GM23248 (cell line): ENCODE results near the gene RPN1. TPM values are rescaled to one million over a fixed set of nuclear protein-coding genes. Genes with fewer than 3 reads are reported as not detected.

ENCODE experiments used
- DNase-seq: peaks from one replicate; pipeline ENCODE4 v3.0.0-alpha.2; 2015
- H2AFZ ChIP-seq: fragments of 200-600 bp; sonication (generic); 2 replicates; pipeline ENCODE4 v1.6.1; 2016; ENCODE audit warnings: antibody characterized with exemption
- H3F3A ChIP-seq: fragments of 200-600 bp; sonication (generic); 2 replicates; pipeline ENCODE4 v1.6.1; 2016; ENCODE audit warnings: mild to moderate bottlenecking, antibody characterized with exemption, mixed run types; ENCODE audit not compliant: insufficient read depth
- H3K27ac ChIP-seq: fragments of 200-600 bp; sonication (generic); 2 replicates; pipeline ENCODE4 v1.5.1; 2016; ENCODE audit warnings: mild to moderate bottlenecking
- H3K27me3 ChIP-seq: fragments of 200-600 bp; sonication (generic); replicated peaks from 2 replicates; pipeline ENCODE4 v1.6.1; 2016; ENCODE audit warnings: mild to moderate bottlenecking; ENCODE audit not compliant: insufficient read depth
- H3K36me3 ChIP-seq: fragments of 200-600 bp; sonication (generic); 2 replicates; pipeline ENCODE4 v1.6.1; 2016; ENCODE audit warnings: low read depth, mild to moderate bottlenecking
- H3K4me1 ChIP-seq: fragments of 200-600 bp; sonication (generic); 2 replicates; pipeline ENCODE4 v1.6.1; 2016; ENCODE audit warnings: mild to moderate bottlenecking; ENCODE audit not compliant: insufficient read depth
- H3K4me2 ChIP-seq: fragments of 200-600 bp; sonication (generic); one replicate; pipeline ENCODE4 v1.6.1; 2016; ENCODE audit warnings: mild to moderate bottlenecking; ENCODE audit not compliant: unreplicated experiment
- H3K4me3 ChIP-seq: fragments of 200-600 bp; sonication (generic); 2 replicates; pipeline ENCODE4 v1.5.1; 2016; ENCODE audit warnings: mild to moderate bottlenecking
- H3K79me2 ChIP-seq: fragments of 200-600 bp; sonication (generic); 2 replicates; pipeline ENCODE4 v1.6.1; 2016; ENCODE audit warnings: mild to moderate bottlenecking; ENCODE audit not compliant: insufficient read depth
- H3K9ac ChIP-seq: fragments of 200-600 bp; sonication (generic); 2 replicates; pipeline ENCODE4 v1.6.1; 2016; ENCODE audit warnings: mild to moderate bottlenecking
- H3K9me2 ChIP-seq: fragments of 200-600 bp; sonication (generic); 2 replicates; pipeline ENCODE4 v1.6.1; 2016; ENCODE audit warnings: mixed run types, mild to moderate bottlenecking, moderate library complexity; ENCODE audit not compliant: insufficient read depth
- H3K9me3 ChIP-seq: fragments of 200-600 bp; sonication (generic); one replicate; pipeline ENCODE4 v1.6.1; 2017; ENCODE audit warnings: low read depth
- H4K20me1 ChIP-seq: fragments of 200-600 bp; sonication (generic); 2 replicates; pipeline ENCODE4 v1.6.0; 2016; ENCODE audit not compliant: insufficient read depth
- EZH2 ChIP-seq: fragments of 200-600 bp; sonication (generic); IDR thresholded peaks from 2 replicates; pipeline ENCODE4 v1.6.1; 2018; ENCODE audit warnings: antibody characterized with exemption, mild to moderate bottlenecking; ENCODE audit not compliant: insufficient read depth, poor library complexity, severe bottlenecking
- EZH2phosphoT487 ChIP-seq: fragments of 200-600 bp; sonication (generic); IDR thresholded peaks from 2 replicates; pipeline ENCODE4 v1.6.1; 2018; ENCODE audit warnings: antibody characterized with exemption, moderate library complexity, mild to moderate bottlenecking, low read depth; ENCODE audit not compliant: insufficient read depth
- WGBS, 2 experiments: methylation state at CpG; one replicate each; pipeline ENCODE4 v1.1.6; 2015 to 2017; ENCODE audit warnings: low lambda C conversion rate in 2 of 2, low coverage in 1 of 2; ENCODE audit errors: missing lambda C conversion rate in 2 of 2; 5-methylcytosine and 5-hydroxymethylcytosine counted together
- in situ Hi-C: fragments of 300-500 bp; cut with MboI; formaldehyde crosslinking; loops from 2 replicates; pipeline ENCODE4 v1.15.0; 2020
- polyA plus RNA-seq: library from polyadenylated mRNA; unstranded; fragments of >200 nt; fragmentation: Nextera tagmentation; extraction: Ambion mirVana; gene quantifications from 2 replicates; pipeline ENCODE4 v1.2.1, GENCODE V29; 2016
- total RNA-seq: library from RNA; depleted of rRNA; stranded (reverse); fragments of >200 nt; shearing (Covaris generic); gene quantifications from 2 replicates; pipeline ENCODE4 v1.2.3, GENCODE V29; 2014

Gene RPN1
- total and polyA plus RNA-seq, 2 experiments from 2014 or later, result 330 to 393 TPM

GRCh38 chr3:128689060-128689459 is 38.4 kb upstream of the RPN1 start:
- H3K27ac ChIP-seq, result no peak overlapping the region
- no peak overlapping the region for H3K9ac ChIP-seq
- no peaks in the 10 kb centered on the region for H3K36me3 ChIP-seq
- no peaks in the 10 kb centered on the region for H3K9me2 ChIP-seq
- H4K20me1 ChIP-seq, result no peaks in the 10 kb centered on the region
- no peak for DNase-seq
- no peaks in the 10 kb centered on the region for H3F3A ChIP-seq
- no peak overlapping the region for H3K4me2 ChIP-seq
- H3K4me3 ChIP-seq, result no peak overlapping the region
- no peaks in the 10 kb centered on the region for H3K9me3 ChIP-seq
- no peak overlapping the region for H2AFZ ChIP-seq
- TF ChIP-seq EZH2phosphoT487 (no peak), EZH2 (no peak)
- in situ Hi-C loops, result no loop called here
- 91% methylated on average over 5 of the region's 5 CpGs for WGBS, 2 experiments
- H3K27me3 ChIP-seq, result no peaks in the 10 kb centered on the region
- no peaks in the 10 kb centered on the region for H3K79me2 ChIP-seq
- no peaks in the 10 kb centered on the region for H3K4me1 ChIP-seq

DNA sequence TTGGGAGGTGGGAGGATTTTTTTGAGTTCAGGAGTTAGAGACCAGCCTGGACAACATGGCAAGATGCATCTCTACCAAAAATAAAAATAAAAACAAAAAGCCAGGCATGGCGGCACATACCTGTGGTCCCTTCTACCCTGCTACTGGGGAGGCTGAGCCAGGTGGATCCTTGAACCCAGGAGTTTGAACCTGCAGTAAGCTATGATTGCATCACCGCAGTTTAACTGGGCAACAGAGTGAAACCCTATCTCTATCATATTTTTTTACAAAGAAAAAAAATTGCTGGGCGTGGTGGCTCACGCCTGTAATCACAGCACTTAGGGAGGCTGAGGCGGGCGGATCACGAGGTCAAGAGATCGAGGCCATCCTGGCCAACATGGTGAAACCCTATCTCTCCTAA is 35.8 kb upstream of the RPN1 start:
- Histone ChIP-seq H3F3A (no peaks in the 10 kb centered on the region), H3K9me3 (no peaks in the 10 kb centered on the region), H3K36me3 (no peaks in the 10 kb centered on the region), H3K27ac (no peak overlapping the region), H4K20me1 (no peaks in the 10 kb centered on the region), H3K4me1 (no peaks in the 10 kb centered on the region), H3K9ac (no peak overlapping the region), H3K4me2 (no peak overlapping the region), H3K79me2 (no peaks in the 10 kb centered on the region), H3K9me2 (no peaks in the 10 kb centered on the region), H3K4me3 (no peak overlapping the region), H3K27me3 (no peaks in the 10 kb centered on the region), H2AFZ (no peak overlapping the region)
- WGBS, 2 experiments, result 89 to 95% methylated on average over 8 of the region's 8 CpGs
- DNase-seq, result no peak
- no peak for TF ChIP-seq EZH2
- TF ChIP-seq EZH2phosphoT487, result no peak
- in situ Hi-C loops, result no loop called here

GRCh38 chr3:128684986-128685726 is 34.5 kb upstream of the RPN1 start:
- no peaks in the 10 kb centered on the region for H3K36me3 ChIP-seq
- H3K4me3 ChIP-seq, result no peak overlapping the region
- in situ Hi-C loops, result no loop called here
- no peak overlapping the region for H3K27ac ChIP-seq
- no peak overlapping the region for H3K4me2 ChIP-seq
- no peaks in the 10 kb centered on the region for H3K4me1 ChIP-seq
- no peaks in the 10 kb centered on the region for H3F3A ChIP-seq
- no peak overlapping the region for H2AFZ ChIP-seq
- 89 to 90% methylated on average over 11 of the region's 11 CpGs for WGBS, 2 experiments
- no peak for TF ChIP-seq EZH2
- TF ChIP-seq EZH2phosphoT487, result no peak
- no peaks in the 10 kb centered on the region for H3K9me3 ChIP-seq
- no peaks in the 10 kb centered on the region for H4K20me1 ChIP-seq
- H3K9me2 ChIP-seq, result no peaks in the 10 kb centered on the region
- no peaks in the 10 kb centered on the region for H3K79me2 ChIP-seq
- no peak overlapping the region for H3K9ac ChIP-seq
- DNase-seq, result no peak
- H3K27me3 ChIP-seq, result no peaks in the 10 kb centered on the region

DNA sequence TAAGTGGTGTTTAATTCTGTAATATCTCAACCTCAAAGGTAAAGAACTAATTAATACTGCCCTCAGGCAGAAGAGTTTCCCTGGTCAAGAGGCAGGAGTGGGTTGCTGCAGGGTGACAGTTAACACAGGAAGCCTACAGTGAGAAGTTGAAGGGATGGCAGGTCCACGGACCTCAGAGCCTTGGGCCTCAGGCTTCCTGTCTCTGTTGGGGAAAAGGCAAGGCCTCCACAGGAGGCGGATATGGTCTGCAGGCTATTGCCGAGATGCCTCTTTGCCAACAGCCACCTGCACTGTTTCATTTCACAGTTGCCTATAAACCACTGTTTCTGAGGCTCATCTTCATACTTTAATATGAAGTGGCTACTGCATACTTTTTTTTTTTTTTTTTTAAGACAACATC is 33.3 kb upstream of the RPN1 start:
- 67 to 100% methylated on average over 2 to 3 of the region's 3 CpGs for WGBS, 2 experiments
- H3K27ac ChIP-seq, result no peak overlapping the region
- H3K4me3 ChIP-seq, result no peak overlapping the region
- no peaks in the 10 kb centered on the region for H3K27me3 ChIP-seq
- H3K9me3 ChIP-seq, result no peaks in the 10 kb centered on the region
- no peak overlapping the region for H2AFZ ChIP-seq
- no peaks in the 10 kb centered on the region for H3K79me2 ChIP-seq
- no peak for DNase-seq
- H3K36me3 ChIP-seq, result no peaks in the 10 kb centered on the region
- in situ Hi-C loops, result no loop called here
- no peaks in the 10 kb centered on the region for H3K9me2 ChIP-seq
- H3F3A ChIP-seq, result no peaks in the 10 kb centered on the region
- H3K4me1 ChIP-seq, result no peaks in the 10 kb centered on the region
- H3K4me2 ChIP-seq, result no peak overlapping the region
- TF ChIP-seq EZH2phosphoT487, result no peak
- TF ChIP-seq EZH2, result no peak
- H3K9ac ChIP-seq, result no peak overlapping the region
- H4K20me1 ChIP-seq, result no peaks in the 10 kb centered on the region
